ENCODE data around the gene TMEM86A.

- TF ChIP-seq CTCF (IDR thresholded peaks at IDR 0.05) (no peak), POLR2A (IDR thresholded peaks at IDR 0.05) (no peak)
Observed at GRCh38 chr11:18728658-18729057, 30.1 kb downstream of the TMEM86A start.

All from heart left ventricle (tissue), 13 donors.